GM12891 (cell line): Measurements from ENCODE around the gene CLTB. TPM values are rescaled to one million over a fixed set of nuclear protein-coding genes. Genes with fewer than 3 reads are reported as not detected.

Experiments used
- DNase-seq: peaks from one replicate; pipeline ENCODE4 v3.0.0; 2011; ENCODE audit warnings: low spot score; ENCODE audit not compliant: insufficient read length
- FAIRE-seq: peaks from 2 replicates; lab custom pipeline; 2011; peaks lifted over from hg19 to GRCh38; lab: Jason Lieb, UNC
- PAX5 ChIP-seq: IDR thresholded peaks from 2 replicates; pipeline ENCODE4 v1.6.1; 2011; ENCODE audit warnings: low read length, moderate library complexity, mild to moderate bottlenecking; ENCODE audit not compliant: insufficient read depth, severe bottlenecking
- POLR2A ChIP-seq: IDR thresholded peaks from 2 replicates; pipeline ENCODE4 v1.6.1; 2011; ENCODE audit warnings: low read depth, low read length, control low read depth
- POLR2AphosphoS5 ChIP-seq: IDR thresholded peaks from 2 replicates; pipeline ENCODE4 v1.6.1; 2011; ENCODE audit warnings: low read depth, low read length, control low read depth
- POU2F2 ChIP-seq: IDR thresholded peaks from 2 replicates; pipeline ENCODE4 v1.6.1; 2011; ENCODE audit warnings: low read depth, mild to moderate bottlenecking, control low read depth, low read length, moderate library complexity
- SPI1 ChIP-seq: IDR thresholded peaks from 2 replicates; pipeline ENCODE4 v1.6.1; 2011; ENCODE audit warnings: low read depth, low read length, control low read depth
- TAF1 ChIP-seq: IDR thresholded peaks from 2 replicates; pipeline ENCODE4 v1.6.1; 2011; ENCODE audit warnings: low read depth, low read length, control low read depth
- polyA plus RNA-seq: library from polyadenylated mRNA; unstranded; fragments of >200 nt; gene quantifications from one replicate; pipeline ENCODE4 v1.2.1, GENCODE V29; 2012; ENCODE audit warnings: low read depth, missing spikeins, inconsistent platforms; ENCODE audit not compliant: missing spikeins

CLTB gene, protein sequence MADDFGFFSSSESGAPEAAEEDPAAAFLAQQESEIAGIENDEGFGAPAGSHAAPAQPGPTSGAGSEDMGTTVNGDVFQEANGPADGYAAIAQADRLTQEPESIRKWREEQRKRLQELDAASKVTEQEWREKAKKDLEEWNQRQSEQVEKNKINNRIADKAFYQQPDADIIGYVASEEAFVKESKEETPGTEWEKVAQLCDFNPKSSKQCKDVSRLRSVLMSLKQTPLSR
- polyA plus RNA-seq: 27.7 TPM

DNA sequence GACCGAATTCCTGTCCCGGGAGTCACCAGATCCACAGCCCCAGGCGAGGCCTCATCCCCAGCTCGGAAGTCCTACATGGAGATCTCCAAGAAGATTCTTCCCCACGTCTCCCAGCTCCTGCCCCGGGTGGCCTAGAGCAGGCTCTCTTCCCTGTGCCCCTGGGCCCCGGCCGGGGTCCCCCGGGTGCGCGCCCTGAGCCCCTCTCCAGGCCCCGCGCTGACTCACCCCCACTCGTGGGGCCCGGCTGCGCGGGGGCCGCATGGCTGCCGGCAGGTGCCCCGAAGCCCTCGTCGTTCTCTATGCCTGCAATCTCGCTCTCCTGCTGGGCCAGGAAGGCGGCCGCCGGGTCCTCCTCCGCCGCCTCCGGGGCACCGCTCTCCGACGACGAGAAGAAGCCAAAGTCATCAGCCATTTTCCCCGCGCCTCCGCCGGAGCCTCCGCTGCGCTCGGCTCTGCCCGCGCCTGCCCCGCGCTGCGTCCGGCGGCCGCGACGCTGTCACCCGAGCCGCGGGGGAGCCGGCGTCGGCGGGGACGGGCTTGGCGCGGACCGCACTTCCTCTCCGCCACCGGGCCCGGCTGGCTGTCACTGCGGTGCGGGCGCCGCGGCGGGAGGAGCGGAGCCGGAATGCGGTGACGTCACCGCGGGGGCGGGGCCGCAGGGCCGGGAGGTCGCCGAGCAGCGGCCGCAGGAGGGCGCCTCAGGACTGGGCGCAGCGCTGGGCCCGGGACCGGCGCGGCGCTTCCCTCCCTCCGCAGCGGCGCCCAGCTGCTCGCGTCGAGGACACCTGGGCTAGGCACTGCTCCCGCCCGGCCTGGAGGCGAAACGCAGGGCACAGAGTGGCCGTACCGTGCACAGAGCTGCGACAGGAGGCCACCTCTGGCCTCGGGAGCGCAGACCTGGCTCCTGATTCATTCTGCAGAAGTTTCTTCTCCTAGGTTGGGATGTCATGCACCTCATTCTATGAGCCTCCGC is at the start of gene CLTB:
TSS of gene CLTB (minus strand) at position 588 of the 973 bp plus-strand sequence. CDS start at position 412, 176 bp downstream.
- DNase-seq (peak; percentile 90), FAIRE-seq (peak; percentile 94)
- TF ChIP-seq TAF1 (no peak), SPI1 (peak; percentile 48; the same call in 1 of the 2 replicates), POU2F2 (no peak), POLR2AphosphoS5 (no peak), PAX5 (no peak), POLR2A (no peak)

DNA sequence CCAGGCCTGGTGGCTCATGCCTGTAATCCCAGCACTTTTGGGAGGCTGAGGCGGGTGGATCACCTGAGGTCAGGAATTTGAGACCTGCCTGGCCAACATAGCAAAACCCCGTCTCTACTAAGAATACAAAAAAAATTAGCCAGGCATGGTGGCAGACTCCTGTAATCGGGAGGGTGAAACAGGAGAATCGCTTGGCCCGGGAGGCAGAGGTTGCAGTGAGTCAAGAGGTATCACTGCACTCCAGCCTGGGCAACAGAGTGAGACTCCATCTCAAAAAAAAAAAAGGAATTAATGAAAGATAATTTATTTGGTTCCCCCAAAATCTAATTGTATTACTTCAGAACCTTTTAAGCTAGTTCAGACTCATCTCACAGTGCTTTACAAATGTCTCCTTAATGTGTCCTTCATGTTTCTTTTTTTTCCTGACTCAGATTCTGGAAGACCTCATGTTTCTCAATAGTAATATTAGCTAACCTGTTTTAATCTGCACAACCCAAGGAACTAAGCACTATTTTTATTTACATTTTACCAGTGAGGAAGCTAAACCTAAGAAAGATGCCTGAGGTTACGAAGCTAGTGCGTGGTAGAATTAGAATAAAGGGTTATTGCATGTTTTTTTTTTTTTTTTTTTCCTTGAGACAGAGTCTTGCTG is 46.9 kb upstream of the CLTB start:
- DNase-seq (no peak), FAIRE-seq (no peak)
- TF ChIP-seq SPI1 (no peak), TAF1 (no peak), POLR2A (no peak), POLR2AphosphoS5 (no peak), POU2F2 (no peak), PAX5 (no peak)

DNA sequence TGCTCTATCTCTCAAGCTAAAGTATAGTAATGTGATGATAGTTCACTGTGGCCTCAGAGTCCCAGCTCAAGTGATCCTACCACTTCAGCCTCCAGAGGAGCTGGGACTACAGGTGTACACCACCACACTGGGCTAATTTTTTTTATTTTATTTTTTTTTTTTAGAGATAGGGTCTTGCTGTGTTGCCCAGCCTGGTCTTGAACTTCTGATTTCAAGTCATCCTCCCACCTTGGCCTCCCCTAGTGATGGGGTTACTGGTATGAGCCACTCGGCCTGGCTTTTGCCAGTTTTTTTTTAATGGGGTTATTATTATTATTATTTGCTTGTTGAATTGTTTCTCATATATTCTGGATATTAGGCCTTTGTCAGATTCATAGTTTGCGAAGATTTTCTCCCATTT is 45.0 kb upstream of the CLTB start:
- FAIRE-seq (no peak), DNase-seq (no peak)
- TF ChIP-seq TAF1 (no peak), POU2F2 (no peak), PAX5 (no peak), POLR2A (no peak), SPI1 (no peak), POLR2AphosphoS5 (no peak)

DNA sequence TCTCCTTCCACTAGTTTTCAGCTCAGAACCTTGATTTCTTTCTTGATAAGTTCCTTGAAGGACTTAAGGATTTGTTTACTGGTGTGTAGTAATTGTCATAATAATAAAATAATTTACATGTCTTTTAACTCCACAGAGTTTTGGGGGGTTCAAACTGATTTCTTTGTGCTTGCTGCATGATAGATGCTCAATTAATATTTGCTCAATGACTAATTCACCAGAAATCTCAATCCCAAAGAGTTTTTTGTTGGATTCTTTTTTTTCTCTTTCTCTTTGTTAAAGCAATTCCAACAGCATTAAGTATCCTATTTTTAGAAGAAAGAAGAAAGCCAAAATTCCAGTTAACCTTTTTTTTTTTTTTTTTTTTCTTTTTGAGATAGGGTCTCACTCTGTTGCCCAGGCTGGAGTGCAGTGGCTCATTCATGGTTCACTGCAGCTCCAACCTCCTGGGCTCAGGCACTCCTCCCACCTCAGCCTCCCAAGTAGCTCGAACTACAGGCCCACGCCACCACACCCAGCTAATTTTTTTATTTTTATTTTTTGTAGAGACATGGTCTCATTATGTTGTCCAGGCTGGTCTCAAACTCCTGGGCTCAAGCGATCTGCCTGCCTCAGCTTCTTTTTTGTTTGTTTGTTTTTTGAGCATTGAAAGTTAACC is 42.7 kb upstream of the CLTB start:
- FAIRE-seq: no peak

DNA sequence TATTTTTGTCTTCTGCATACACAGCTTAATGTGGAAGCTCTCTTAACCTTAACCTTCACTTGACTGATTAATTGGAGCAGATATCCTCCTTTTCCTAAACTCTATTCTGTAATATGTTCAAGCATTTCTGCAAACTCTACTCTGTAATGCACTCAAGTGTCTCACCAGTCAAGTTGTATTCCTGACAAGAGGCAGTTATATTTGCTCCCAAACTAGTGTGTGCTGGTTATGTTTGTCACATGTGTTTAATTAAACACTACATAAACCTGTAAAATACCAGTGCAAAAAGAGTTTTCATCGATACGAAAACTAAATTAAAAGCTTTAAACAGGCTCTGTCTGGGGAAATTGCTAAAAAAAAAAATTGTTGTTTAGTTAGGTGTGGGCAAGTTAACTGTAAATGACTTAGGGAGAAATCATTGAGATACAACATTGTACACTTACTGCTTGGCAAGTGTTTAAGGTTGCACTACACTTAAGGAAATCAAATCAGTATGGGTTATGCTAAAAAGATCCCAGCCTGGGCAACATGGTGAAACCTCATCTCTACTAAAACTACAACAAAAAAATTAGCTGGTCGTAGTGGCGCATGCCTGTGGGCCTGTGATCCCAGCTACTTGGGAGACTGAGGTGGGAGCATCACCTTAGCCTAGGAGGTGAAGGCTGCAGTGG is 38.5 kb upstream of the CLTB start:
- TF ChIP-seq POLR2AphosphoS5: no peak
- no peak for TF ChIP-seq TAF1
- TF ChIP-seq SPI1: no peak
- no peak for TF ChIP-seq PAX5
- TF ChIP-seq POLR2A: no peak
- no peak for TF ChIP-seq POU2F2
- FAIRE-seq: no peak
- DNase-seq: no peak

More for the DNA sequence above, 42.7 kb upstream of the CLTB start:
- TF ChIP-seq POU2F2: no peak
- no peak for TF ChIP-seq POLR2AphosphoS5
- no peak for TF ChIP-seq POLR2A
- TF ChIP-seq TAF1: no peak
- TF ChIP-seq SPI1: no peak
- no peak for TF ChIP-seq PAX5
- DNase-seq: no peak

DNA sequence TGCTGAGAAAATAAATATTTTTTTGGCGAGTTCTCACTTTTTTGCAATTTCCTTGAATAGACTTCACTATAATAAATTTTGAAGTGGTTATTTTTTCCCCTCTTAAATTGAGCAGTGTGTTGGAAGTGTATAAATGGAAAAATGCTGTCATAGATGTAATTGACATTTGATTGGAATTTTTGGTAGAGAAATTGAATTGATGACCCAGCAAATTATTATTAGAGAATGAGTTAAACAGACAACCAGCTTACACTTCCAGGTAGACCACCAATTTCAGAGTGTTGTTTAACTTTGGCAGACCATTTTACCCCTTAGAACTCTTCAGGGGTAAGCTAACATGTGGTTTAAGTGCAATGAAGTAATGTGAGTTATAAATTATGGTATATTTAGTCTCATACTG is 33.7 kb upstream of the CLTB start:
- TF ChIP-seq TAF1: no peak
- DNase-seq: no peak
- no peak for FAIRE-seq

DNA sequence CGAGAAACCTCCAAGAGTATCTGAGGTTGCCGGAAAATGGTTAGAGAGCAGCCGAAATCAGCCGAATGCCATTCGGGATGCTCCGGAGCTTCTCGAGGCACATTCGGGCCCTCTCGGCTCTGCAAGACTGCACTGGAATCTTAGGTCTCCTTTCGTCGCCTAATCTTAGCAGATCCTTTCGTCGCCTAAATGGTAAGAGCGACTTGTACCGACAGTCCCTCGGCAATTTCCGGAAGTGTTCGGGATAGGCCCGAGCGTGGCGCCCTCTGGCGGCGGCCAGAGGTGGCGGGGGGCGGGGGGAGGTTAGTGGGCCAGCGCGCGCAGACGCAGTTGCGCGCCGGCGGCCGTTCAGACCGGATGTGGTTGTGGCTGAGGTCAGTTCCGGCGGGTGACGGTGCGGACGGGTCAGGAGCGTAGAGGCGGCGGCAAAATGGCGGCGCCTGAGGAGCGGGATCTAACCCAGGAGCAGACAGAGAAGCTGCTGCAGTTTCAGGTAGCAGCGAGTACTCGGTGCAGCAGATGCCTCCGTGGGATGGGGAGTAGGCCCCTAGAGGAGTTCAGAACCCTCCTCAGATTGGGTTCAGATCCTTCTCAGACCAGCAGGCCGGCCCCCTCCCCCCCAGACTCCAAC is 31.8 kb upstream of the CLTB start, which contains the start of gene FAF2:
TSS of gene FAF2 (plus strand) at position 408 of the 631 bp plus-strand sequence. CDS start at position 431, 23 bp downstream.
- FAIRE-seq (peak; percentile 98), DNase-seq (peak; percentile 96)
- TF ChIP-seq TAF1 (peak; percentile 97), POU2F2 (0 out of 2 replicates have a peak, but pooled peaks have one; percentile 66), POLR2AphosphoS5 (peak; percentile 79), POLR2A (peak; percentile 90), SPI1 (0 out of 2 replicates have a peak, but pooled peaks have one; percentile 15), PAX5 (peak; percentile 37)

DNA sequence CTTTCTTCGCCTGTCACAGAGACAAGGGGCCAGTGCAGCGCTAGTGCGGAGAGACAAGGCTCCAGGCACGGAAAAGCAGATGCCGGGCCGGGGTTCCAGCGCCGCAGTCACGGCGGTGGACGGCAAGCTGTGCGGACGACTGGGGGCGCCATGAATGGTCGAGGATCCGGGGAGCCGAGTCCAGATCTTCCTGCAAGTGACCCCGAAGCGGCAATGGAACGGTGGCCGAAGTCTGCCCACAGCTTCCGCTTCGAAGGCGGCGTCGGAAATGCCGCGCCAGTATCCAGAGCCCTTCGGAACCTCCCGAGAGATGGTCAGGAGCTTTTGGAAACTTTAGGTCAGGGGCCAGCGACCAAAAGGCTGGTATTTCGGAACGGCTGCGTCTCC is 31.2 kb upstream of the CLTB start:
- TF ChIP-seq POU2F2 (no peak), SPI1 (no peak), POLR2AphosphoS5 (no peak), POLR2A (no peak), TAF1 (no peak), PAX5 (no peak)
- FAIRE-seq (no peak), DNase-seq (no peak)
